H9 (cell line): ENCODE results near the gene RBM38. TPM values are rescaled to one million over a fixed set of nuclear protein-coding genes. Genes with fewer than 3 reads are reported as not detected.

Source experiments
- DNase-seq: peaks from one replicate; pipeline ENCODE4 v3.0.0-alpha.2; 2017
- H2AFZ ChIP-seq: one replicate; pipeline ENCODE4 v1.6.1; 2013; ENCODE audit warnings: mild to moderate bottlenecking, low read length, control low read depth, moderate library complexity
- H2AK5ac ChIP-seq: 2 replicates; pipeline ENCODE4 v1.6.1; 2013; ENCODE audit warnings: low read length, control low read depth, mixed read lengths; ENCODE audit not compliant: insufficient read length
- H2BK120ac ChIP-seq: one replicate; pipeline ENCODE4 v1.6.1; 2013; ENCODE audit warnings: low read depth, mild to moderate bottlenecking, low read length, control low read depth, inconsistent platforms; ENCODE audit not compliant: poor library complexity, severe bottlenecking
- H2BK12ac ChIP-seq: 2 replicates; pipeline ENCODE4 v1.6.1; 2013; ENCODE audit warnings: low read length, control low read depth, mixed read lengths, low read depth; ENCODE audit not compliant: insufficient read length
- H2BK15ac ChIP-seq: 2 replicates; pipeline ENCODE4 v1.6.1; 2013; ENCODE audit warnings: low read depth, low read length, control low read depth
- H2BK20ac ChIP-seq: one replicate; pipeline ENCODE4 v1.6.1; 2013; ENCODE audit warnings: low read depth, mild to moderate bottlenecking, low read length, control low read depth, inconsistent platforms; ENCODE audit not compliant: poor library complexity, severe bottlenecking
- H2BK5ac ChIP-seq: 2 replicates; pipeline ENCODE4 v1.6.1; 2013; ENCODE audit warnings: low read length, control low read depth, mixed read lengths; ENCODE audit not compliant: insufficient read length
- H3K14ac ChIP-seq: 2 replicates; pipeline ENCODE4 v1.6.1; 2013; ENCODE audit warnings: low read length, control low read depth; ENCODE audit not compliant: insufficient read depth
- H3K18ac ChIP-seq: 2 replicates; pipeline ENCODE4 v1.6.1; 2013; ENCODE audit warnings: low read depth, mild to moderate bottlenecking, mixed read lengths, low read length, control low read depth; ENCODE audit not compliant: insufficient read length
- H3K23ac ChIP-seq: 2 replicates; pipeline ENCODE4 v1.6.1; 2013; ENCODE audit warnings: low read length, control low read depth, mixed read lengths, low read depth; ENCODE audit not compliant: insufficient read length
- H3K23me2 ChIP-seq: 2 replicates; pipeline ENCODE4 v1.6.1; 2013; ENCODE audit warnings: low read depth, mild to moderate bottlenecking, mixed read lengths, low read length, control low read depth; ENCODE audit not compliant: insufficient read length, poor library complexity, severe bottlenecking
- H3K27ac ChIP-seq: 2 replicates; pipeline ENCODE4 v1.5.1; 2013; ENCODE audit warnings: low read length, control low read depth, mixed read lengths, low read depth; ENCODE audit not compliant: insufficient read length
- H3K27me3 ChIP-seq: 2 replicates; pipeline ENCODE4 v1.6.1; 2013; ENCODE audit warnings: low read length, control low read depth, inconsistent platforms; ENCODE audit not compliant: insufficient read depth
- H3K4ac ChIP-seq: 2 replicates; pipeline ENCODE4 v1.6.1; 2013; ENCODE audit warnings: low read depth, mild to moderate bottlenecking, control low read depth, inconsistent platforms, low read length, moderate library complexity
- H3K4me1 ChIP-seq: 2 replicates; pipeline ENCODE4 v1.6.1; 2013; ENCODE audit warnings: low read length, control low read depth, inconsistent platforms; ENCODE audit not compliant: insufficient read depth
- H3K4me2 ChIP-seq: 2 replicates; pipeline ENCODE4 v1.6.1; 2013; ENCODE audit warnings: low read length, control low read depth, mixed read lengths; ENCODE audit not compliant: insufficient read length, insufficient read depth
- H3K56ac ChIP-seq: 2 replicates; pipeline ENCODE4 v1.6.1; 2013; ENCODE audit warnings: low read depth, mild to moderate bottlenecking, mixed read lengths, low read length, control low read depth; ENCODE audit not compliant: insufficient read length
- H3K79me1 ChIP-seq: 2 replicates; pipeline ENCODE4 v1.6.1; 2013; ENCODE audit warnings: low read depth, mild to moderate bottlenecking, moderate library complexity, low read length, control low read depth, inconsistent platforms; ENCODE audit not compliant: insufficient read depth, poor library complexity, severe bottlenecking
- H3K79me2 ChIP-seq: 2 replicates; pipeline ENCODE4 v1.6.1; 2013; ENCODE audit warnings: low read length, control low read depth, inconsistent platforms; ENCODE audit not compliant: insufficient read depth
- H3K9ac ChIP-seq: 2 replicates; pipeline ENCODE4 v1.6.1; 2013; ENCODE audit warnings: low read length, control low read depth, mixed read lengths; ENCODE audit not compliant: insufficient read length; ENCODE audit errors: extremely low read depth
- H3K9me3 ChIP-seq: one replicate; pipeline ENCODE4 v1.6.1; 2013; ENCODE audit warnings: low read depth, low read length, inconsistent platforms; ENCODE audit not compliant: control insufficient read depth
- H3T11ph ChIP-seq: one replicate; pipeline ENCODE4 v1.6.1; 2013; ENCODE audit warnings: mild to moderate bottlenecking, low read length, control low read depth, inconsistent platforms
- H4K20me1 ChIP-seq: one replicate; pipeline ENCODE4 v1.6.1; 2013; ENCODE audit not compliant: control insufficient read depth, insufficient read length, insufficient read depth
- H4K5ac ChIP-seq: 2 replicates; pipeline ENCODE4 v1.6.1; 2013; ENCODE audit warnings: low read depth, mild to moderate bottlenecking, mixed read lengths, low read length, control low read depth; ENCODE audit not compliant: insufficient read length
- H4K8ac ChIP-seq: replicated peaks from 2 replicates; pipeline ENCODE4 v1.6.1; 2013; ENCODE audit warnings: low read length, control low read depth, mixed read lengths, low read depth; ENCODE audit not compliant: insufficient read length
- H4K91ac ChIP-seq: 2 replicates; pipeline ENCODE4 v1.6.1; 2013; ENCODE audit warnings: low read depth, mild to moderate bottlenecking, moderate library complexity, mixed read lengths, low read length, control low read depth; ENCODE audit not compliant: insufficient read length
- H3K27ac Mint-ChIP-seq, 3 experiments: 2 replicates in 2 of 3; 3 replicates in 1 of 3; pipeline ENCODE4 v1.8.0; 2020 to 2021; ENCODE audit warnings: mixed read lengths in 3 of 3, mild to moderate bottlenecking in 1 of 3, moderate library complexity in 1 of 3
- H3K27me3 Mint-ChIP-seq: 2 replicates; pipeline ENCODE4 v1.8.0; 2021; ENCODE audit warnings: low read depth, mild to moderate bottlenecking, moderate library complexity, mixed read lengths
- H3K36me3 Mint-ChIP-seq, 3 experiments: 2 replicates in 2 of 3; 3 replicates in 1 of 3; pipeline ENCODE4 v1.8.0; 2020 to 2021; ENCODE audit warnings: low read depth in 3 of 3, mixed read lengths in 3 of 3; ENCODE audit not compliant: insufficient read depth in 1 of 3
- H3K4me1 Mint-ChIP-seq, 2 experiments: 2 replicates each; pipeline ENCODE4 v1.8.0; 2020; ENCODE audit warnings: mixed read lengths in 2 of 2
- H3K4me3 Mint-ChIP-seq, 2 experiments: 2 replicates in 1 of 2; 3 replicates in 1 of 2; pipeline ENCODE4 v1.8.0; 2020 to 2021; ENCODE audit warnings: mild to moderate bottlenecking in 2 of 2, mixed read lengths in 2 of 2, moderate library complexity in 1 of 2
- H3K9me3 Mint-ChIP-seq, 2 experiments: 2 replicates in 1 of 2; 3 replicates in 1 of 2; pipeline ENCODE4 v1.8.0; 2020; ENCODE audit warnings: mild to moderate bottlenecking in 2 of 2, mixed read lengths in 2 of 2, moderate library complexity in 1 of 2
- WGBS: extraction: QIAGEN DNeasy Blood & Tissue Kit; methylation state at CpG from one replicate; pipeline ENCODE4 v1.1.7; 2013; ENCODE audit warnings: missing lambda C conversion rate, low lambda C conversion rate, mixed read lengths; ENCODE audit not compliant: insufficient read length; ENCODE audit errors: extremely low coverage; 5-methylcytosine and 5-hydroxymethylcytosine counted together
- total RNA-seq: library from RNA; stranded (reverse); gene quantifications from 2 replicates; pipeline ENCODE4 v1.2.1, GENCODE V29; 2021
- TF ChIP-seq, protein P1 (sequence below): fragments of 200-600 bp; sonication (generic); conservative IDR thresholded peaks from 3 replicates; pipeline ENCODE4 v1.8.0; 2021; ENCODE audit warnings: antibody characterized with exemption, mild to moderate bottlenecking

Gene RBM38
- total RNA-seq, 1 experiment from 2014 or later, result 66.8 TPM

GRCh38 chr20:57456116-57456515 lies 64.9 kb downstream of the RBM38 start:
- Histone ChIP-seq H4K91ac (no peak overlapping the region), H2BK120ac (no peak overlapping the region), H3K4me1 (no peaks in the 10 kb centered on the region), H3K14ac (no peak overlapping the region; the same call in 1 of the 2 replicates), H3K27me3 (no peaks in the 10 kb centered on the region), H2BK5ac (no peak overlapping the region), H3K23me2 (no peaks in the 10 kb centered on the region), H3K18ac (no peak overlapping the region), H2BK12ac (no peak overlapping the region), H3K9ac (no peak overlapping the region), H3K27ac (no peak overlapping the region), H2BK15ac (no peak overlapping the region), H3K4ac (no peak overlapping the region), H3K79me1 (no peaks in the 10 kb centered on the region), H2AFZ (no peak overlapping the region), H3K56ac (no peak overlapping the region), H3T11ph (no peak overlapping the region), H4K8ac (no peak overlapping the region), H3K4me2 (no peak overlapping the region), H3K79me2 (no peaks in the 10 kb centered on the region), H4K5ac (no peak overlapping the region), H2AK5ac (no peak overlapping the region), H2BK20ac (no peak overlapping the region), H3K9me3 (no peaks in the 10 kb centered on the region), H4K20me1 (no peaks in the 10 kb centered on the region), H3K23ac (no peak overlapping the region)
- DNase-seq, result no peak
- Mint-ChIP-seq H3K27me3 (peaks cover 3% of the 10 kb centered on the region), H3K36me3 (peaks cover 0 to 5% (median 5%) of the 10 kb centered on the region in 3 experiments; a peak in 2 of 7 replicates), H3K27ac (no peak overlapping the region), H3K9me3 (peaks cover 5 to 11% of the 10 kb centered on the region in 2 experiments; a peak in 4 of 5 replicates), H3K4me3 (no peak overlapping the region), H3K4me1 (peaks cover 10 to 26% of the 10 kb centered on the region in 2 experiments)
- WGBS, result no CpG with 5 or more reads among the region's 13 CpGs
- TF ChIP-seq, protein P1, sequence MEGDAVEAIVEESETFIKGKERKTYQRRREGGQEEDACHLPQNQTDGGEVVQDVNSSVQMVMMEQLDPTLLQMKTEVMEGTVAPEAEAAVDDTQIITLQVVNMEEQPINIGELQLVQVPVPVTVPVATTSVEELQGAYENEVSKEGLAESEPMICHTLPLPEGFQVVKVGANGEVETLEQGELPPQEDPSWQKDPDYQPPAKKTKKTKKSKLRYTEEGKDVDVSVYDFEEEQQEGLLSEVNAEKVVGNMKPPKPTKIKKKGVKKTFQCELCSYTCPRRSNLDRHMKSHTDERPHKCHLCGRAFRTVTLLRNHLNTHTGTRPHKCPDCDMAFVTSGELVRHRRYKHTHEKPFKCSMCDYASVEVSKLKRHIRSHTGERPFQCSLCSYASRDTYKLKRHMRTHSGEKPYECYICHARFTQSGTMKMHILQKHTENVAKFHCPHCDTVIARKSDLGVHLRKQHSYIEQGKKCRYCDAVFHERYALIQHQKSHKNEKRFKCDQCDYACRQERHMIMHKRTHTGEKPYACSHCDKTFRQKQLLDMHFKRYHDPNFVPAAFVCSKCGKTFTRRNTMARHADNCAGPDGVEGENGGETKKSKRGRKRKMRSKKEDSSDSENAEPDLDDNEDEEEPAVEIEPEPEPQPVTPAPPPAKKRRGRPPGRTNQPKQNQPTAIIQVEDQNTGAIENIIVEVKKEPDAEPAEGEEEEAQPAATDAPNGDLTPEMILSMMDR, result no peak
